ENCODE results near the gene ADAMTS17.

GRCh38 chr15:99983886-99984286 is 357.9 kb downstream of the ADAMTS17 start:
- no peak for TF ChIP-seq EZH2 (IDR thresholded peaks at IDR 0.05)
- TF ChIP-seq TCF7L2 (IDR thresholded peaks at IDR 0.05; ENCODE audit: borderline replicate concordance, extremely low read depth, insufficient read depth, insufficient read length) = no peak
- TF ChIP-seq REST (IDR thresholded peaks at IDR 0.05; ENCODE audit: low read depth) = no peak
- no peak for TF ChIP-seq POLR2AphosphoS5 (IDR thresholded peaks at IDR 0.05; ENCODE audit: low read depth, low read length)
- no peak for TF ChIP-seq SP1 (IDR thresholded peaks at IDR 0.05; ENCODE audit: low read depth)
- TF ChIP-seq CTCF (IDR thresholded peaks at IDR 0.05 in 2 of 3, conservative IDR thresholded peaks at IDR 0.05 in 1 of 3; ENCODE audit: borderline replicate concordance in 1 of 3, insufficient read depth in 1 of 3, low read depth in 2 of 3, low read length in 2 of 3) = no peak
- no peak for TF ChIP-seq MAX (IDR thresholded peaks at IDR 0.05)
- no peak for TF ChIP-seq POLR2A (IDR thresholded peaks at IDR 0.05; ENCODE audit: borderline replicate concordance, extremely low read depth, insufficient read depth, insufficient read length)

Measured in HCT116 (cell line).